GM19395 (cell line): Measurements from ENCODE around the gene RSPRY1.
"Not testable (repeated sequence)": the region's sequence is repeated elsewhere in the genome, so short reads cannot be mapped to it uniquely, and the experiment has no call there.

Experiments
- ATAC-seq: cut with Tn5 transposase; IDR thresholded peaks from one replicate; pipeline ENCODE4 v1.9.1; 2021; ENCODE audit warnings: mild to moderate bottlenecking, moderate library complexity; ENCODE audit not compliant: unreplicated experiment

The RSPRY1 gene

GRCh38 chr16:57268804-57269800 is 83.0 kb downstream of the RSPRY1 start:
- no peak for ATAC-seq

DNA sequence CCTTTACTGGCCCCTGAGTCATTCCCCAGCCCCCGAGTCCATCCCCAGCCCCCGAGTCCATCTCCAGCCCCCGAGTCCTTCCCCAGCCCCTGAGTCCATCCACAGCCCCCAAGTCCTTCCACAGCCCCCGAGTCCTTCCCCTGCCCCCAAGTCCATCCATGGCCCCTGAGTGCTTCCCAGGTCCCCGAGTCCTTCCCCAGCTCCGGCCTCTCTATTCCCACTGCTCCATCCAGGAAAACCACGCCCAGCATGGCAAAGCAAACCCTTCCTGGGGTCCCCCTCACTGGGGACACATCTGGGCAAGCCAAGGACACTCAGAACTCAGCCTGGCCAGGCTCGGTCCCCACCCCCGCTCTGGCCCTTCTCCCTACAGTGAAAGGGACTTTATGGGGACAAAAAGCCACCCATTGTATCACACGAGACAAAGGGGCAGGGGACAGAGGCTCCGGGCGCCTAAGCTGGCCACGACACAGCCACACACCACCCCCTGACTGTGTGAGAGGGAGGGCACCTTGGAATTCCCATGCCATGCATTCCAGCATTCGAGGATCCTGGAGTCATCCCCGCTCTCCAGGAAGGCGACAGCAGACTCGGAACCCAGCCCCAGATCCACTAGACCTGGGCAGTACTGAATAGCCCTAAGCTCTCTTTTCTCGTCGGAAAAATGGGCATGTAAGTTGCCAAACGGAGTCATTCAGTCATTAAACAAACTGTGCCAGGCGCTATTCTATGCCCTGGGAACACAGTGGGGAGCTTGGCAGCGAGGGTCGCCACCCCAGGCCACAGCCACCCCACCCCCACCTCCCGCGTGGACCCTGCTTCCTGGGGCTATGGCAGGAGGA is 84.3 kb downstream of the RSPRY1 start:
- no peak for ATAC-seq

- no peak for ATAC-seq
Measured at GRCh38 chr16:57271063-57271345, 84.9 kb downstream of the RSPRY1 start.

- ATAC-seq: no peak
Measured at GRCh38 chr16:57271867-57272495, 85.9 kb downstream of the RSPRY1 start.

DNA sequence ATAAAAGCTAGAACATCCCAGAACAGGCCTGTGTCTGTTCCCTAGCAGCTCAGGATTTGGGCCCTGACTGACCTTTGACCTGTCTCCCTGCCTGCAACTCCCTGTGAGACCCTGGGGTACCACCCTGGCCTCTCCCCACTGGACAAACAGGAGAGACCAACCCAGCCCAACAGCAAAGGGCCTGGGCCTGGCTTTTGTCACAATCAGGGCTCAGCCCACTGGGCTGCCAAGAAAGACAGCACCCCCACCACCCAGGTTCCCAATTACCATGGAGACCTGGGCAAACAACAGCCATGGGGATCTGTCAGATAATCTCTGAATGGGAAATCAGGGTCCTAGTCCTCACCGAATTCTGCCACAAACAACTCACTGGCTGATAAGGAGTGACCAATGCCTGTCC is 87.2 kb downstream of the RSPRY1 start:
- ATAC-seq: no peak

GRCh38 chr16:57273826-57274225 is 87.7 kb downstream of the RSPRY1 start:
- no peak for ATAC-seq

GRCh38 chr16:57275946-57276345 is 89.8 kb downstream of the RSPRY1 start:
- ATAC-seq: not testable (repeated sequence)

GRCh38 chr16:57276596-57276995 is 90.5 kb downstream of the RSPRY1 start:
- ATAC-seq: no peak

DNA sequence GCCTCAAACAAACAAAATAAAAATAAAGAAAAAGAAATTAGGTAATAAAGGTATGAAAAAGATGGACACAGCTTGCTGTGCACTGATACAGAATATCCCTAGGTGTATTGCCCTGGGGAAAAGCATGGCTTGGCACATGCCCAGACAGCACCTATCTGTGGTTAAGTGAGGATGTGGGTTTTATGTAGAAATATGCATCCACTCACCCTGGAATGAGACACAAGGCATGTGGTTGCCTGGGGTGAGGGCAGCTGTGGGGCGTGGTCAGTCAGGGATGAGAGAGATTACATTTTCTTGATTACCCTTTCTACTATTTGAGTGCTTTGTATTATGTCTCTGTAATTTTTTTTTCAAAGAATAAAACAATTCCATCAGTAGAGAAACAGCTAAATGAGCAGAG is 91.5 kb downstream of the RSPRY1 start:
- ATAC-seq: no peak

GRCh38 chr16:57278494-57278893 is 92.4 kb downstream of the RSPRY1 start:
- no peak for ATAC-seq

GRCh38 chr16:57279780-57280638 is 93.9 kb downstream of the RSPRY1 start:
- ATAC-seq: no peak

DNA sequence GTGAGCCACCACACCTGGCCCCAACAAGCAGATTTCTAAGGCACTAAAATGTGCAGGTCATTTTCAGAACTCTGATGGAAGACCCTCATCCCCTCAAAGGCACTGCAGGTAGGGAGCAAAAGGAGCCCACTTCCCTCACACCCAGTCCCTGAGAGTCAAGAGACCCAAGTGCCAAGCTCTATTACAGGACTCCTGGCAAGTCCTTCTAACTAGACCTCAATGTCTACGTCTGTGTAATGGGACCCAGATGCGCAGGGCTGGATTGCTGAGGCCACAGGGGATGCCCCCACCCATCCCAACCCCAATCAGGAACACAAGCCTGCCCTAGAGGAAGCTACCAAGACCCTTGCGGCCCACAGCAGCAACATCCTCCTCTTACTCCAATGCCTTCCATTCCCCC is 95.7 kb downstream of the RSPRY1 start:
- ATAC-seq: no peak

- ATAC-seq: no peak
Measured at GRCh38 chr16:57282510-57283213, 96.5 kb downstream of the RSPRY1 start.

DNA sequence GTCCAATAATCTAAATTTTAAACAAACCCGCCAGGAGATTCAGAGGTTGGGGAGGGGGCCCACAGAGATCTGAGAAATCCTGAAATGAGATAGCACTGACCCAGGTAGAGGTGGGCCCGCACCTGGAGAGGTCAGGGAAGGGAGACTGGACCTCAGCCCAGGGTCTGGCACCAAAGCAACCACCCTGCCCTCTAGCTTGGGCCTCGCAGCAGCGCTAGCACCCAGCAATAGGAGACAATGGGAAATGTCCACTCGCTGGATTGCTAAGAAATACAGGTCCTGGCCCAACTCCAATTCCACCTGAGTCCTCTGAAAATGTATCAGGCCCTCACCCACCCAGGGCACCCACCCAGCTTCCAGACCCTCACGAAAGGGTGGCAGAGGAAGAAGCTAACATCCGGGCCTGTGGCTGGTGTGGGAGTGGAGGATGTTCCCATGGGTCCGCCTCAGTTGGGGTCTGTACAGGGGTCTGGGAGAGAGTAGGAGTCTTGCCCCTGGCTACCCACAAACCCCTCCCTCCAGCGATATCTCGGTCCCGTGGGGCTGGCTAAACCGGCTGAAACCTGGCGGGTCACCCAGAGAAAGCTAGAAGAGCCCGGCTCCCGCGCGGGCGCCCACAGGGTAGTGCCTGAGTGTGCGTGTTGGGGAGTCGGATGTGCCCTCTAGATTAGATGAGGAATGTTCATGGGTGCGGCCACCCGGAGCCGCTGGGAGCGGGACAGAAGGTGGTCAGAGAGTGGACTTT is 97.3 kb downstream of the RSPRY1 start:
- ATAC-seq: no peak

DNA sequence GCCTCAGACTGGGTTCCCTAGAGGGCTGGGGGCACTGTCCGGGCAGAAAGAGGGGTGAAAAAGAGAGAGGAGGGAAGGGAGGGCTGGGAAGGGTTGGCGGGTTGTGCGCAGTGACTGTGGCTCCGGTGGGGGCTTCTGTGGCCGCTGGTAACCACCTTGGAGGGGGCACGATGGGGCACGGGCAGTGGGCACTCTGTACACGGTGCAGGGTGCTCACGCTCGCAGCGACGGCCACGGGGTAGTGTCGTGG is 97.8 kb downstream of the RSPRY1 start:
- ATAC-seq: no peak

GRCh38 chr16:57284209-57284951 is 98.3 kb downstream of the RSPRY1 start, which contains the start of gene PLLP:
Gene PLLP, minus strand, starts transcription at chr16:57284672. Its CDS starts 132 bp downstream, at chr16:57284540.
- ATAC-seq: no peak

GRCh38 chr16:57284952-57285363 is 98.8 kb downstream of the RSPRY1 start:
- ATAC-seq: no peak

GRCh38 chr16:57285379-57285778 is 99.2 kb downstream of the RSPRY1 start:
- ATAC-seq: no peak
